Erythroblast (primary cell): ENCODE data around the gene WDPCP.

Experiments used
- DNase-seq, 2 experiments: peaks; one replicate each; lab custom pipeline; 2025; lab: John Stamatoyannopoulos, UW
- GATA1 ChIP-seq: IDR thresholded peaks from 2 replicates; pipeline ENCODE4 v1.6.1; 2011; ENCODE audit warnings: low read depth, mild to moderate bottlenecking, control low read depth, low read length, moderate library complexity
- POLR2A ChIP-seq: IDR thresholded peaks from 2 replicates; pipeline ENCODE4 v1.6.1; 2011; ENCODE audit warnings: mild to moderate bottlenecking, low read length

The WDPCP gene

DNA sequence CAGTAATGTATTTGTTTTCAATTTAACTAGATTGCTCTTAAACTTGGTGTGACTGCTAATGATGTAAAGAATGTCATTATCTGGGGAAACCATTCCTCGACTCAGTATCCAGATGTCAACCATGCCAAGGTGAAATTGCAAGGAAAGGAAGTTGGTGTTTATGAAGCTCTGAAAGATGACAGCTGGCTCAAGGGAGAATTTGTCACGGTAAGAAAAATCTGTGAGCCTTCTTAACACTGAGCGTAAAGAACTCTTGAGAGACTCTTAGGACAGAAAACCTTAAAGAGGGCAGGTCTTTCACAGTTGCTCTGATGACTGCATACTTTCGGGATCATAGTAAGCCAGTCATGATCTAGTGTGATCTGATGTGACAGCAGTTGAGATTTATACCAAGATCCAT, 16.4 kb upstream of the WDPCP start:
- TF ChIP-seq GATA1, result no peak
- no peak for TF ChIP-seq POLR2A
- DNase-seq, result no peak

- TF ChIP-seq POLR2A (no peak), GATA1 (no peak)
- no peak for DNase-seq
These were observed 12.7 kb upstream of the WDPCP start for GRCh38 chr2:63600881-63601460.

- no peak for TF ChIP-seq GATA1
- no peak for TF ChIP-seq POLR2A
- DNase-seq, result no peak
These were observed 10.7 kb upstream of the WDPCP start for GRCh38 chr2:63598981-63599380.

DNA sequence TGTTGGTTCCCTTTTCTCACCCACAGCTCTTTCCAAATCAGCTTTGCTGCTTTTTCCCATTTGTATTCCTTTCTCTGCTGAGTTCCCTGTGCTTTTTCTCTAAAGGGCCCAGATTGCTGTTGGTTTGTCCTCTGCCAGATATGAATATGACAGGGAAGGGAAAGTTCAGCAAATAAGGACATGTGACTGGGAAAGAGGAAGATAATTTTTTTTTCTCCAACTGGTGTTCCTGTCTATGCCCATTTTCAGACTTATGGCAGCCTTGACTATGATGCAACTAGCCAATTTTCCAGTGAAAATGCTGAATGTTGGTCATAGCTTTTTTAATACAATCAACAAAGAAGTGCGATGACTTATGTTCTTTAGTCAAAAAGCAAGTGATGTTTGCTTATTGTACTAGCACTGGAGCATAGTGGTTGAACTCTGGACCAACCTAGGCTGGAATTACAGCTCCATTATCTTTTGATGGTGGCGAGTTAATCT, 8.2 kb upstream of the WDPCP start:
- no peak for DNase-seq
- no peak for TF ChIP-seq POLR2A
- no peak for TF ChIP-seq GATA1

GRCh38 chr2:63594660-63595059, 6.4 kb upstream of the WDPCP start:
- DNase-seq, result peak in 1 of 2 experiments; percentile 7
- TF ChIP-seq GATA1 (no peak), POLR2A (no peak)

DNA sequence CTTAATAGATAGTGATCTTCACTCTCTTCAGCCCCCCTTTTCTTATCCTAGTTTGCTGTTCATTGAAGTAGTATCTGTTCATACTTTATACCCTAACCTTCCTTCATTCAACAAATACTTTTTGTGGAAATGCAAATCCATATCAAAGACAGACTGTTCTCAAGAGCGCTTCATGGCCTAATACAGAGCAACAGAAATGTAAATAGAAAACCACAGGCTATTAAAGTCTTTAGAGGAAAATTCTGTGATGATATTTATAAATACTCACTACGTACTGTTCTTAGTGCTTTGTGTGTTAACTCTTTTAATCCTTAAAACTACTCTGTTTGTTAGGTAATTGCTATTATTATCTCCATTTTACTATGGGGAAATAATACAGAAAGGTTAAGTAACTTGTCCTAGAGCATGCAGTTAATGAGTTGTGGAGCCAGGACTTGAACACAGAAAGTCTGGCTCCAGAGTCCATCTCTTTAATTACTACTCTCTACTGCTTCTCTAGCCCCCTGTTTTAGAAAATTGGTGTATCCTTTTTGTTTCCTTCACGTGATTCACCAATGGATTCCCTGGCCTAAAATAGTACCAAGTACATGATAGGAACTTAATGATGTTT, 3.4 kb upstream of the WDPCP start:
- no peak for DNase-seq
- no peak for TF ChIP-seq POLR2A
- no peak for TF ChIP-seq GATA1

GRCh38 chr2:63590626-63591408, 2.5 kb upstream of the WDPCP start:
- DNase-seq, result peak; percentile 54 to 80
- TF ChIP-seq POLR2A (no peak), GATA1 (no peak)

GRCh38 chr2:63589148-63589958, 1.1 kb upstream of the WDPCP start:
- DNase-seq, result peak; percentile 31 to 41
- TF ChIP-seq GATA1 (no peak), POLR2A (no peak)

- no peak for TF ChIP-seq GATA1
- TF ChIP-seq POLR2A, result no peak
- DNase-seq, result no peak
These were observed 378 bp downstream of the WDPCP start for GRCh38 chr2:63587814-63588384.

GRCh38 chr2:63582873-63583272, 5.4 kb downstream of the WDPCP start:
- TF ChIP-seq POLR2A (no peak), GATA1 (no peak)
- DNase-seq, result no peak

DNA sequence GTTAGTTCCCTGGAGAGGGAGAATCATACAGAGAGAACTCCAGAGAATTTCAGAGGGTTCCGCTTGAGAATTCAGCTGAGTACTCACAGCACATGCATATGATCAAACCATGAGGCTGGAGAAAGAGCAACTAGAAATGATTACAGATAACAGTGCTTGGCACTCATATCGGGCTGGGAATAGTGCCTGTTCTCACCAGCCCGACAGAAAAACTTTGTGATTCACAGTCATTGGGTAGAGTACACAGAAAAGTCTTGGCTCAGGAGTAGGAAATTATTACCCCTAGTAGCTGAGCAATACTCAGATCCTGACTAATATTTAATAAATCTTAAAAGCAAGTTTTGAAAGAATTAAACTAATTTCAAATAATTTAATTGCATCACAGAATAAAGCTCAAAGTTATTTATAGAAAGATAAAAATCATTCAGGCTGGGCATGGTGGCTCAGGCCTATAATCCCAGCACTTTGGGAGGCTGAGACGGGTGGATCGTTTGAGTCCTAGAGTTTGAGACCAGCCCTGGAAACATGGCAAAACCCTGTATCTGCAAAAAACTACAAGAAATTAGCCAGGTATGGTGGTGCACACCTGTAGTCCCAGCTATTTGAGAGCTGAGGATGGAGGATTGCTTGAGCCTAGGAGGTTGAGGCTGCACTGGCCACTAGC, 6.8 kb downstream of the WDPCP start:
- TF ChIP-seq POLR2A (no peak), GATA1 (no peak)
- DNase-seq, result peak in 1 of 2 experiments; percentile 16

- DNase-seq, result no peak
- TF ChIP-seq GATA1, result no peak
- no peak for TF ChIP-seq POLR2A
These were observed 7.5 kb downstream of the WDPCP start for GRCh38 chr2:63580651-63581297.

GRCh38 chr2:63578767-63579166, 9.5 kb downstream of the WDPCP start:
- no peak for TF ChIP-seq POLR2A
- DNase-seq, result no peak
